ENCODE results near the gene KRT33B. TPM values are rescaled to one million over a fixed set of nuclear protein-coding genes. Genes with fewer than 3 reads are reported as not detected.

Gene KRT33B
- total RNA-seq, 1 experiment from 2014 or later: not detected

- TF ChIP-seq CTCF (IDR thresholded peaks at IDR 0.05; ENCODE audit: unreplicated experiment): no peak
- Mint-ChIP-seq H3K9me3 (ENCODE audit: unreplicated experiment) (peaks cover 10% of the 10 kb centered on the region), H3K36me3 (ENCODE audit: insufficient read depth, unreplicated experiment) (no peaks in the 10 kb centered on the region), H3K4me3 (ENCODE audit: unreplicated experiment) (no peak overlapping the region), H3K27me3 (ENCODE audit: insufficient read depth, unreplicated experiment) (peaks cover 15% of the 10 kb centered on the region), H3K27ac (ENCODE audit: low read depth, unreplicated experiment) (no peak overlapping the region), H3K4me1 (ENCODE audit: insufficient read depth, unreplicated experiment) (no peaks in the 10 kb centered on the region)
- CTCF ChIA-PET: no interaction called here
- intact Hi-C loops (cut with micrococcal nuclease): no loop called here
- DNase-seq (ENCODE audit: unreplicated experiment): no peak
- POLR2A ChIA-PET: no interaction called here
- no TSS peak for BruUV-seq (replicated peaks)
Observed at GRCh38 chr17:41315814-41316445, 53.7 kb downstream of the KRT33B start.

- CTCF ChIA-PET: interaction anchor here (1.1 kb wide), 2 partner anchors 13 to 406 kb away, joined by 3 to 5 read pairs; no protein-coding TSS in a partner anchor
- Mint-ChIP-seq H3K4me3 (ENCODE audit: unreplicated experiment) (no peak within 1 kb of the TSS), H3K36me3 (ENCODE audit: insufficient read depth, unreplicated experiment) (no peaks in the 10 kb centered on the region), H3K27me3 (ENCODE audit: insufficient read depth, unreplicated experiment) (peaks cover 22% of the 10 kb centered on the region), H3K4me1 (ENCODE audit: insufficient read depth, unreplicated experiment) (no peaks in the 10 kb centered on the region), H3K9me3 (ENCODE audit: unreplicated experiment) (peaks cover 10% of the 10 kb centered on the region), H3K27ac (ENCODE audit: low read depth, unreplicated experiment) (no peak within 1 kb of the TSS)
- intact Hi-C loops (cut with micrococcal nuclease): no loop called here
- POLR2A ChIA-PET: no interaction called here
- no peak for DNase-seq (ENCODE audit: unreplicated experiment)
- TF ChIP-seq CTCF (IDR thresholded peaks at IDR 0.05; ENCODE audit: unreplicated experiment): no peak
- BruUV-seq (replicated peaks): no TSS peak
Observed at GRCh38 chr17:41315204-41315794, 54.3 kb downstream of the KRT33B start, which contains the start of gene KRTAP17-1. Gene KRTAP17-1, minus strand, starts transcription at chr17:41315710. Its CDS starts 60 bp downstream, at chr17:41315650.

Other genes with a start within 250 kb of the KRT33B start
- gene KRTAP4-12, start 245.6 kb downstream of the KRT33B start, total RNA-seq (2022): not detected in 2 replicates
- gene KRTAP4-6, start 229.3 kb downstream of the KRT33B start, total RNA-seq (2022): not detected in 2 replicates
- not detected in 2 replicates for gene KRTAP4-5, start 220.0 kb downstream of the KRT33B start, total RNA-seq (2022)
- not detected in 2 replicates for gene KRTAP4-4, start 209.1 kb downstream of the KRT33B start, total RNA-seq (2022)
- gene KRTAP4-3, start 201.6 kb downstream of the KRT33B start, total RNA-seq (2022): not detected in 2 replicates
- not detected in 2 replicates for gene KRTAP4-2, start 191.6 kb downstream of the KRT33B start, total RNA-seq (2022)
- gene KRTAP4-1, start 184.9 kb downstream of the KRT33B start, total RNA-seq (2022): not detected in 2 replicates
- gene KRTAP9-1, start 179.9 kb downstream of the KRT33B start, total RNA-seq (2022): not detected in 2 replicates
- gene KRTAP9-2, start 143.2 kb downstream of the KRT33B start, total RNA-seq (2022): not detected in 2 replicates
- not detected in 2 replicates for gene KRTAP9-3, start 137.4 kb downstream of the KRT33B start, total RNA-seq (2022)
- not detected in 2 replicates for gene KRTAP9-8, start 131.8 kb downstream of the KRT33B start, total RNA-seq (2022)
- gene KRTAP9-4, start 120.1 kb downstream of the KRT33B start, total RNA-seq (2022): not detected in 2 replicates
- not detected in 2 replicates for gene KRTAP9-9, start 114.4 kb downstream of the KRT33B start, total RNA-seq (2022)
- not detected in 2 replicates for gene KRTAP9-6, start 104.4 kb downstream of the KRT33B start, total RNA-seq (2022)
- not detected in 2 replicates for gene KRTAP9-7, start 94.1 kb downstream of the KRT33B start, total RNA-seq (2022)
- gene KRTAP29-1, start 67.0 kb downstream of the KRT33B start, total RNA-seq (2022): not detected in 2 replicates
- gene KRTAP16-1, start 60.5 kb downstream of the KRT33B start, total RNA-seq (2022): not detected in 2 replicates
- not detected in 2 replicates for gene KRTAP17-1, start 54.1 kb downstream of the KRT33B start, total RNA-seq (2022)
- not detected in 2 replicates for gene KRT33A, start 19.0 kb downstream of the KRT33B start, total RNA-seq (2022)
- gene KRT34, start 12.5 kb upstream of the KRT33B start, total RNA-seq (2022): 0.40 and 0.42 TPM in 2 replicates
- not detected in 2 replicates for gene KRT31, start 27.8 kb upstream of the KRT33B start, total RNA-seq (2022)
- not detected in 2 replicates for gene KRT37, start 54.8 kb upstream of the KRT33B start, total RNA-seq (2022)
- gene KRT38, start 71.2 kb upstream of the KRT33B start, total RNA-seq (2022): not detected in 2 replicates
- not detected in 2 replicates for gene KRT32, start 97.6 kb upstream of the KRT33B start, total RNA-seq (2022)
- not detected in 2 replicates for gene KRT35, start 111.3 kb upstream of the KRT33B start, total RNA-seq (2022)
- not detected in 2 replicates for gene KRT36, start 120.1 kb upstream of the KRT33B start, total RNA-seq (2022)
- not detected in 2 replicates for gene KRT13, start 135.8 kb upstream of the KRT33B start, total RNA-seq (2022)
- gene KRT15, start 149.1 kb upstream of the KRT33B start, total RNA-seq (2022): 28.8 and 83.4 TPM in 2 replicates
- gene KRT19, start 158.5 kb upstream of the KRT33B start, total RNA-seq (2022): 0.68 TPM in 1 of 2 replicates, not detected in the other
- gene KRT9, start 202.2 kb upstream of the KRT33B start, total RNA-seq (2022): 0.21 and 0.27 TPM in 2 replicates
- 696 and 1,755 TPM in 2 replicates for gene KRT14, start 217.1 kb upstream of the KRT33B start, total RNA-seq (2022)
- gene KRT16, start 243.0 kb upstream of the KRT33B start, total RNA-seq (2022): 74.5 and 109 TPM in 2 replicates

All from MCF 10A (cell line).